Skeletal muscle tissue (tissue), 4 donors: Measurements from ENCODE around the gene GFPT2. TPM values are rescaled to one million over a fixed set of nuclear protein-coding genes. Genes with fewer than 3 reads are reported as not detected.
"Not testable (repeated sequence)": the region's sequence is repeated elsewhere in the genome, so short reads cannot be mapped to it uniquely, and the experiment has no call there.

Source experiments
- H3K27ac ChIP-seq: one replicate; pipeline ENCODE4 v1.7.0; 2013; ENCODE audit warnings: mild to moderate bottlenecking, low read depth, low read length, inconsistent platforms
- H3K27me3 ChIP-seq, 3 donors: one replicate each; pipeline ENCODE4 v1.7.0; 2013; ENCODE audit warnings: low read length in 3 of 3; ENCODE audit not compliant: control insufficient read depth in 3 of 3, insufficient read depth in 3 of 3
- H3K36me3 ChIP-seq, 3 donors: one replicate each; pipeline ENCODE4 v1.7.0; 2013; ENCODE audit warnings: low read length in 3 of 3; ENCODE audit not compliant: control insufficient read depth in 3 of 3, insufficient read depth in 3 of 3
- H3K4me1 ChIP-seq, 3 donors: one replicate each; pipeline ENCODE4 v1.7.0; 2013; ENCODE audit warnings: low read length in 3 of 3, mild to moderate bottlenecking in 3 of 3; ENCODE audit not compliant: control insufficient read depth in 3 of 3, insufficient read depth in 3 of 3
- H3K4me3 ChIP-seq, 3 donors: one replicate each; pipeline ENCODE4 v1.7.0; 2013; ENCODE audit warnings: low read length in 3 of 3
- H3K9ac ChIP-seq, 3 donors: one replicate each; pipeline ENCODE4 v1.7.0; 2013; ENCODE audit warnings: low read length in 3 of 3, mild to moderate bottlenecking in 3 of 3, moderate library complexity in 2 of 3, low read depth in 1 of 3
- H3K9me3 ChIP-seq, 3 donors: one replicate each; pipeline ENCODE4 v1.7.0; 2013; ENCODE audit warnings: low read length in 3 of 3; ENCODE audit not compliant: control insufficient read depth in 3 of 3
- total RNA-seq: library from RNA; depleted of rRNA; stranded (reverse); fragments of >200 nt; gene quantifications from one replicate; pipeline ENCODE4 v1.2.3, GENCODE V29; 2014
- donor health status: Osteomylitis.

Gene GFPT2
- total RNA-seq, 1 donor from 2014 or later = 9.9 TPM

DNA sequence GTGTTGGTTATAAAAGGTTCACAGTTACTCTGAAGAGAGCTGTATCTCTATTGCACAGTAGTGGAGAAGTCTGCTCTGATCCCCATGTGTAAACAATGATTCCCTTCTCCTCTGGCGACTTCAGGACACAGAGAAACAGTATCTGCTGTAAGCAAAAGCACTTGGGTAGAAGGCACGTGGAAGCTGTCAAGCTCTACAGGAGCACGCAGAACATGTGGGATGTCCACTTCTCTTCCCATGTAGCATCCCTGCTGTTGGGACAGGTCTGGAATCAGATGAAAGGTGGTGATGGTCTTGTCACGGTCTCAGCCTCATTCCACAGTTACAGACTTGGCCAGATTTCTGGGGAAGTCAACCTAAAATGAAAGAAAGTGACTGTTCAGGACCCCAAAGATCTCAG, 51.9 kb downstream of the GFPT2 start:
- Histone ChIP-seq H3K27ac (no peak overlapping the region), H3K36me3 (peaks cover 0 to 2% (median 0%) of the 10 kb centered on the region in 3 donors), H3K9ac (no peak overlapping the region), H3K27me3 (peaks cover 0 to 7% (median 5%) of the 10 kb centered on the region in 3 donors), H3K9me3 (peaks cover 0 to 2% (median 0%) of the 10 kb centered on the region in 3 donors), H3K4me1 (no peaks in the 10 kb centered on the region), H3K4me3 (no peak overlapping the region)

- H3K27ac ChIP-seq = no peak overlapping the region
- no peak overlapping the region for H3K4me3 ChIP-seq
Measured at GRCh38 chr5:180299526-180299925, 53.6 kb downstream of the GFPT2 start.

DNA sequence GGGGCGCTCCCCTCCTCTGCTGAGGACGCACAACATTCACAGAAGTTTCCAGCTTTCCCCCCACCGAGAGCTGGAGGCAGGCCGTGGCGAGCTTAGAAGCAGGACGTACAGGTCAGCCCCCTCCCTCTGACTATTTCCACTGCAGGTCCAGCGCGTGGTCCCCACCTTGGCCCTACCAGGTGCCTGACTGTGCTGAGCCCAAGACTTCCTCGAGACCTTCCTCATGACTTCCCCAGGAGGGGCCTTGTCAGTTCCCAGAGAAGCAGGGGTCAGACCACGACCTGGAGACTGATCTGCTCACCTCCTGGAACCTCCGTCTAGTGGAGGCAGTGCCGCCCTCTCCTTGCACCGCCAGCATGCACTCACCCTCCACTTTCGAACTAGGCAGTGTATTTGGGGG, 54.1 kb downstream of the GFPT2 start:
- H3K9me3 ChIP-seq, H3K4me1 ChIP-seq, H3K4me3 ChIP-seq, H3K9ac ChIP-seq, H3K27me3 ChIP-seq, H3K36me3 ChIP-seq, H3K27ac ChIP-seq: not testable (repeated sequence)

More at GRCh38 chr5:180299526-180299925, 53.6 kb downstream of the GFPT2 start:
- Histone ChIP-seq H3K27me3 (peaks cover 0 to 5% (median 4%) of the 10 kb centered on the region in 3 donors), H3K36me3 (no peaks in the 10 kb centered on the region), H3K9me3 (peaks cover 0 to 2% (median 0%) of the 10 kb centered on the region in 3 donors), H3K9ac (no peak overlapping the region), H3K4me1 (no peaks in the 10 kb centered on the region)

DNA sequence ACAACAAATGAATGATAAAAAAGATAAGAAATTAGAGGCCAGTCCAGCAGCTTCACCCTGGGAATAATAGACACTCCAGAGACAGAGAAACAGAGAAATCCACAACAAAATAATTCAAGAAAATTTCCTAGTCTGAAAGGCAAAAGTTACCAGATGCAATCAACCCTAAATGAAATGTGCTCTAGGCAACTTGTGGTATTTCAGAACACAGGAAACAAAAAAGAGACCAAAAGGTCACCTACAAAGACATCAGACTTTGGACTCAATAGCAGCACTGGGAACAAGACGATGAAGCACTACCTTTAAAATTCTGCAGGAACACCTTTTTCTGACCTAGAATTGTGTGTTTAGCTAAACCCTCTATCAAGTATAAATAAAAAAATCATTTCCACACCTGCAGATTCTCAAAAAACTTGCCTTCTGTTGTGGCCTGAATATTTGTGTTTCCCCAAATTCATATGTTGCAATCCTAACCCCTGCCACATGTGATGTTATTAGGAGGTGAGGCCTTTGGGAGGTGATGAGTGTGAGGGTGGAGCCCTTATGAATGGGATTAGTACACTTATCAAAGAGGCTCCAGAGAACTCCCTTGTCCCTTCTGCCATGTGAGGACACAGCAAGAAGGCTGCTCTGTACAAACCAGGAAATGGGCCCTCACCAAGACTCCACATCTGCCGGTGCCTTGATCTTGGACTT, 55.4 kb downstream of the GFPT2 start:
- H3K9me3 ChIP-seq = no peaks in the 10 kb centered on the region
- H3K4me1 ChIP-seq = peaks cover 4 to 7% (median 5%) of the 10 kb centered on the region in 3 donors
- no peaks in the 10 kb centered on the region for H3K36me3 ChIP-seq
- H3K4me3 ChIP-seq = no peak overlapping the region
- no peak overlapping the region for H3K27ac ChIP-seq
- no peak overlapping the region for H3K9ac ChIP-seq
- H3K27me3 ChIP-seq = peaks cover 0 to 5% (median 3%) of the 10 kb centered on the region in 3 donors

DNA sequence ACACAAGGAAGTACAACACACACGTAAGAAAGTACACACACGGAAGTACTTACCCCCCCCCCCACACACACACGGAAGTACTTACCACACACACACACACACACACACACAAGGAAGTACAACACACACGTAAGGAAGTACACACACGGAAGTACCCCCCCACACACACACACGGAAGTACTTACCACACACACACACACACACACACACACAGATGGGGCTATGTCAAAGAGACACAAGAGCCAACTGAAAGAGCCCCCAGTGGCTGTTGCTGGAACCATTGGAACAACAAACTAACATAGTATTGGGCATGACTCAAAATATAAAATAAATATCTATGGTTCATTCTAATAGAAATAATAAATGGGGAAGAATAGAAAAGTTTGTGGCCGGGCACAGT, 56.4 kb downstream of the GFPT2 start:
- no peak overlapping the region for H3K27ac ChIP-seq
- peaks cover 0 to 5% (median 3%) of the 10 kb centered on the region in 3 donors for H3K27me3 ChIP-seq
- H3K9me3 ChIP-seq = no peaks in the 10 kb centered on the region
- H3K4me1 ChIP-seq = peaks cover 4 to 7% (median 5%) of the 10 kb centered on the region in 3 donors
- no peak overlapping the region for H3K9ac ChIP-seq
- no peak overlapping the region for H3K4me3 ChIP-seq
- no peaks in the 10 kb centered on the region for H3K36me3 ChIP-seq

DNA sequence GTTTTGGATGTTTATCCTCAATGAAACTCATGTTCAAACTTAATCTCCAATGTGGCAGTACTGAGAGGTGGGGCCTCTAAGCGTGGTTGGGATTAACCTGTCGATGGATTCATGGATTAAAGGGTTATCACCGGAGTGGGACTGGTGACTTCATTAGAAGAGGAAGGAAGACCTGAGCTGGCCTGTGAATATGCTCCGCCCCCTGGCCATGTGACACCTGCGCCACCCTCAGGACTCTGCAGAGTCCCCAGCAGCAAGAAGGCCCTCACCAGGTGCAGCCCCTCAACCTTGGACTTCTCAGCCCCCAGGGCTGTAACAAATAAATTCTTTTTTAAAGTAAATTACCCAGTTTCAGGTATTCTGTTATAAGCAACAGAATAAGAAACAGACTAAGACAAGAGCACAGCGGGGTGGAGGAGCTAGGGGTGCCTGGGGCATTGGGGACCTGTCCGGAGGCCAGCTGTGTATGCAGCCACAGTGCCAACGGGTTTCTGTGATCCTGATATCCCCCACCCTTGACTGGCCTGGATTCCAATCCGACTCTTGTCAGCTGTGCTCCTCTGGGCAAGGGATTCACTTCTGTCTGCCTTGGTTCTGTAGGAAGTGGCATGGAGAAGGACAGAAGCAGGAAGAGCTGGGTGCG, 58.1 kb downstream of the GFPT2 start:
- Histone ChIP-seq H3K27me3 (no peaks in the 10 kb centered on the region), H3K9ac (no peak overlapping the region), H3K36me3 (no peaks in the 10 kb centered on the region), H3K4me3 (no peak overlapping the region), H3K9me3 (no peaks in the 10 kb centered on the region), H3K27ac (no peak overlapping the region), H3K4me1 (peaks cover 12 to 14% (median 12%) of the 10 kb centered on the region in 3 donors)

GRCh38 chr5:180294411-180294810, 58.7 kb downstream of the GFPT2 start:
- Histone ChIP-seq H3K27ac (no peak overlapping the region), H3K4me3 (no peak overlapping the region), H3K27me3 (no peaks in the 10 kb centered on the region), H3K36me3 (no peaks in the 10 kb centered on the region), H3K4me1 (peaks cover 14 to 15% (median 15%) of the 10 kb centered on the region in 3 donors), H3K9me3 (no peaks in the 10 kb centered on the region), H3K9ac (no peak overlapping the region)

DNA sequence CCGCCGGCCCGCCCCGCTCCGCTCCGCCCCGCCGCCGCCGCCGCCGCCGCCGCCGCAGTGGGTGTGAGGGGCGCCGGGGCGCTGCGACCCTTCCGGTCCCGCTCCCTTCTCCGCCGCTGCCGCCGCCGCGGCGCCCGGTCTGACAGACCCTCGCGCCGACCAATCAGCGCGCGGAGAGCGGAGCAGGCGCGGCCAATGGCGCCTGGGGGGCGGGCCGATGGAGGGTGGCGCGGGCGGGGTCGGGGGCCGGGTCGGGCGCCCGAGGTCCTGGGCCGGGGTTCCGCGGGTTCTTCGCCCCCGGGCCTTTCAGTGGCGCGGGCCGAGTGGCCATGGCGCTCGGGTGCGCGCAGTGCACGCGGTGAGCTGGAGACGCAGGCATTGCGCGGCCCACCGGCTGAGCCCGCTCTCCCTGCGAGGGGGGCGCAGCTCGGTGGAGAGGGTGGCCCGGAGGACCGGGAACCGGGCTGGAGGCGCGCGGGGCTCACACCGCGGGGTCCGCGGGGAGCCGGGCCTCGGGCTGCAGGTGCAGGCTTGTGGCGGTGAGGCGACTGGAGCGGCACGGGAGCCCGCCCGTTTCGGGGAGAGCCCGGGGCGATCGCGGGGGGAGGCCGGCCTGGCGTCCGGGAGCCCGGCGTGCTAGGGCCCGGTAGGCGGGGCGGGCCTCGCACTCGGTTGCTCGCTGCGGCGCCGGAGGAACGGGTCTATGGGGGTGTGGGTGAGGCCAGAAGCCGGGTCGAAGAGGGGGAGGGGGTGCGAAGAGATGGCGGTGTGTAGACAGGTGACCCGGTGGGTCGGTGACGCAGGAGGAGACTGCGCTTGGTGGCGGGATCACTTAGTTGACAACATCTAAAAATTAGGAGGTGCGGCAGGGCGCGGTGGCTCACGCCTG, 60.9 kb downstream of the GFPT2 start, which contains the start of gene MAPK9:
TSS of gene MAPK9 (minus strand) at position 141 of the 889 bp plus-strand sequence. CDS start 11,522 bp downstream, outside the sequence.
- H3K9me3 ChIP-seq = no peaks in the 10 kb centered on the region
- no peaks in the 10 kb centered on the region for H3K36me3 ChIP-seq
- H3K4me3 ChIP-seq = peak within 1 kb of the TSS; percentile 73 to 83 (median 80)
- H3K9ac ChIP-seq = peak within 1 kb of the TSS; percentile 73 to 90 (median 81)
- H3K27ac ChIP-seq = peak within 1 kb of the TSS; percentile 75
- peaks cover 15% of the 10 kb centered on the region in 3 donors for H3K4me1 ChIP-seq
- H3K27me3 ChIP-seq = no peaks in the 10 kb centered on the region

- H3K27me3 ChIP-seq = no peaks in the 10 kb centered on the region
- no peaks in the 10 kb centered on the region for H3K36me3 ChIP-seq
- H3K9ac ChIP-seq = peak overlapping the region; percentile 71 to 87 (median 73)
- no peak overlapping the region for H3K27ac ChIP-seq
- no peaks in the 10 kb centered on the region for H3K9me3 ChIP-seq
- H3K4me1 ChIP-seq = peaks cover 15% of the 10 kb centered on the region in 3 donors
- peak overlapping the region; percentile 73 to 80 (median 75) for H3K4me3 ChIP-seq
Measured at GRCh38 chr5:180291234-180291940, 61.7 kb downstream of the GFPT2 start.
